GM12878 (cell line): ENCODE results near the gene ZNF124. TPM values are rescaled to one million over a fixed set of nuclear protein-coding genes. Genes with fewer than 3 reads are reported as not detected.

Experiments used
- ATAC-seq: fragments of 200-7000 bp; cut with Tn5 transposase; 3 replicates; pipeline ENCODE4 v1.9.1; 2020; ENCODE audit warnings: mild to moderate bottlenecking, moderate library complexity
- BruUV-seq: library from RNA; stranded (reverse); fragments of 400-500 nt; replicated peaks from 2 replicates; lab custom pipeline; 2021; lab: Mats Ljungman, UMichigan
- CTCF ChIA-PET: fragments of 300-600 bp; sonication (Branson Sonifier 250); formaldehyde crosslinking; extraction: SDS; loops from one replicate; lab custom pipeline; 2021; ENCODE audit warnings: inconsistent platforms; lab: Yijun Ruan, JAX
- POLR2A ChIA-PET: fragments of 350-600 bp; formaldehyde crosslinking; extraction: SDS; loops from one replicate; lab custom pipeline; 2021; ENCODE audit warnings: inconsistent platforms; lab: Charles Lee
- RAD21 ChIA-PET: fragments of 300-600 bp; sonication (Branson Sonifier 250); formaldehyde crosslinking; loops from one replicate; lab custom pipeline; 2023; ENCODE audit warnings: antibody characterized with exemption; ENCODE audit not compliant: unreplicated experiment; lab: Charles Lee
- SMC1A ChIA-PET: fragments of 300-600 bp; sonication (Branson Sonifier 250); formaldehyde crosslinking; loops from one replicate; lab custom pipeline; 2023; ENCODE audit not compliant: unreplicated experiment, uncharacterized antibody; lab: Charles Lee
- DNase-seq: peaks from one replicate; pipeline ENCODE4 v3.0.0-alpha.2; 2011; ENCODE audit warnings: low read depth, low spot score
- FAIRE-seq: peaks from 3 replicates; lab custom pipeline; 2011; peaks lifted over from hg19 to GRCh38; lab: Jason Lieb, UNC
- H2AFZ ChIP-seq: 2 replicates; pipeline ENCODE4 v1.6.0; 2011; ENCODE audit warnings: low read depth, low read length, control low read depth; ENCODE audit not compliant: control insufficient read depth
- H3K27ac ChIP-seq: 2 replicates; pipeline ENCODE4 v1.5.1; 2011; ENCODE audit warnings: control low read depth; ENCODE audit not compliant: control insufficient read depth, insufficient read depth
- H3K27me3 ChIP-seq, 2 experiments: replicated peaks in 1 of 2; 2 replicates each; pipeline versions ENCODE4 v1.6.0 to v1.6.1; 2011; ENCODE audit warnings: low read length in 1 of 2; ENCODE audit not compliant: control insufficient read depth in 2 of 2, insufficient read depth in 2 of 2
- H3K36me3 ChIP-seq, 2 experiments: 2 replicates each; pipeline ENCODE4 v1.5.1; 2011; ENCODE audit warnings: low read length in 1 of 2; ENCODE audit not compliant: control insufficient read depth in 2 of 2, insufficient read depth in 2 of 2
- H3K4me1 ChIP-seq: 2 replicates; pipeline ENCODE4 v1.6.1; 2011; ENCODE audit warnings: mild to moderate bottlenecking, low read length, moderate library complexity, mixed read lengths; ENCODE audit not compliant: control insufficient read depth, insufficient read depth
- H3K4me2 ChIP-seq: 2 replicates; pipeline ENCODE4 v1.6.0; 2011; ENCODE audit warnings: control low read depth; ENCODE audit not compliant: control insufficient read depth, insufficient read depth
- H3K4me3 ChIP-seq: fragments of 200-600 bp; sonication (generic); 2 replicates; pipeline ENCODE4 v1.5.1; 2016
- H3K79me2 ChIP-seq: 2 replicates; pipeline ENCODE4 v1.6.0; 2011; ENCODE audit warnings: low read length; ENCODE audit not compliant: control insufficient read depth, insufficient read depth
- H3K9ac ChIP-seq: 2 replicates; pipeline ENCODE4 v1.8.0; 2011; ENCODE audit warnings: low read length, control low read depth, mixed read lengths; ENCODE audit not compliant: control insufficient read depth, insufficient read depth
- H3K9me3 ChIP-seq: replicated peaks from 3 replicates; pipeline ENCODE4 v1.5.1; 2011; ENCODE audit warnings: mild to moderate bottlenecking, low read length; ENCODE audit not compliant: control insufficient read depth, insufficient read depth
- H4K20me1 ChIP-seq: 2 replicates; pipeline ENCODE4 v1.6.0; 2011; ENCODE audit not compliant: control insufficient read depth, insufficient read depth
- NFYB ChIP-seq: IDR thresholded peaks from 2 replicates; pipeline ENCODE4 v1.6.1; 2011; ENCODE audit warnings: low read depth, mild to moderate bottlenecking, low read length, improper control_type of control experiment, moderate library complexity; ENCODE audit not compliant: insufficient read depth
- SIX5 ChIP-seq: IDR thresholded peaks from 2 replicates; pipeline ENCODE4 v1.6.1; 2011; ENCODE audit warnings: mild to moderate bottlenecking, low read depth, low read length, moderate library complexity; ENCODE audit not compliant: severe bottlenecking
- YY1 ChIP-seq: IDR thresholded peaks from 2 replicates; pipeline ENCODE4 v1.6.1; 2011; ENCODE audit warnings: low read depth, mild to moderate bottlenecking, low read length
- ZBED1 ChIP-seq: IDR thresholded peaks from 2 replicates; pipeline ENCODE4 v1.6.1; 2016; ENCODE audit warnings: borderline replicate concordance
- WGBS: methylation state at CpG from one replicate; pipeline ENCODE4 v1.1.6; 2016; ENCODE audit warnings: low lambda C conversion rate; ENCODE audit not compliant: insufficient replicate concordance, insufficient coverage; ENCODE audit errors: missing lambda C conversion rate; 5-methylcytosine and 5-hydroxymethylcytosine counted together
- in situ Hi-C: fragments of 300-500 bp; cut with MboI; formaldehyde crosslinking; loops from 9 replicates; pipeline ENCODE4 v1.14.3; 2018; ENCODE audit warnings: mixed read lengths
- intact Hi-C: fragments of 100-400 bp; cut with micrococcal nuclease; formaldehyde crosslinking; loops from one replicate; pipeline ENCODE4 v1.14.2; 2022; ENCODE audit not compliant: unreplicated experiment
- polyA plus RNA-seq, 11 experiments: library from polyadenylated mRNA; depleted of rRNA in 4 of 11; unstranded in 6 of 11; stranded (reverse) in 5 of 11; fragments of >200 nt; fragmentation: Nextera tagmentation in 4 of 11; fragmentation: Illumina TruSeq in 1 of 11; extraction: Ambion mirVana in 4 of 11; extraction: Trizol in 1 of 11; gene quantifications; 1 replicate in 1 of 11; 2 replicates in 10 of 11; pipeline versions ENCODE4 v1.2.1 to v1.2.3, GENCODE V29; 2011 to 2016; ENCODE audit warnings: inconsistent platforms in 2 of 11, missing spikeins in 2 of 11, low read depth in 1 of 11
- total RNA-seq, 4 experiments: library from RNA; depleted of rRNA in 3 of 4; stranded (reverse); fragments of >200 nt in 3 of 4; fragmentation: Illumina TruSeq in 1 of 4; extraction: Trizol in 1 of 4; gene quantifications; 2 replicates each; pipeline versions ENCODE4 v1.2.1 to v1.2.3, GENCODE V29; 2013 to 2021
- TF ChIP-seq, protein P1 (sequence below): fragments of 450-650 bp; IDR thresholded peaks from 2 replicates; pipeline ENCODE4 v1.6.1; 2016; ENCODE audit warnings: mild to moderate bottlenecking, moderate library complexity, borderline replicate concordance

ZNF124 gene
- total and polyA plus RNA-seq, 10 of the 15 experiments (the other 5 are each of a cell fraction or from before 2014, with no cell fraction given), result 6.8 to 37.5 (median 12.5) TPM

- H3K27me3 ChIP-seq, result no peaks in the 10 kb centered on the region
- H2AFZ ChIP-seq, result no peak overlapping the region
- no peaks in the 10 kb centered on the region for H3K4me1 ChIP-seq
- CTCF ChIA-PET, result interaction anchor here (0.5 kb wide), 1 partner anchor 246 kb away, joined by 3 read pairs; no protein-coding TSS in a partner anchor
- no peak overlapping the region for H3K4me2 ChIP-seq
- SMC1A ChIA-PET, result interaction anchor here (1.0 kb wide), 1 partner anchor 12 kb away, joined by 3 read pairs; no protein-coding TSS in a partner anchor
- no peaks in the 10 kb centered on the region for H3K79me2 ChIP-seq
- H3K9me3 ChIP-seq, result peaks cover 20% of the 10 kb centered on the region
- POLR2A ChIA-PET, result interaction anchor here (0.5 kb wide), 1 partner anchor 62 kb away, joined by 3 read pairs; no protein-coding TSS in a partner anchor
- RAD21 ChIA-PET, result no interaction called here
- BruUV-seq, result no TSS peak
- no peak for TF ChIP-seq ZBED1
- no peak for TF ChIP-seq YY1
- no peak for TF ChIP-seq NFYB
- TF ChIP-seq, protein P1, sequence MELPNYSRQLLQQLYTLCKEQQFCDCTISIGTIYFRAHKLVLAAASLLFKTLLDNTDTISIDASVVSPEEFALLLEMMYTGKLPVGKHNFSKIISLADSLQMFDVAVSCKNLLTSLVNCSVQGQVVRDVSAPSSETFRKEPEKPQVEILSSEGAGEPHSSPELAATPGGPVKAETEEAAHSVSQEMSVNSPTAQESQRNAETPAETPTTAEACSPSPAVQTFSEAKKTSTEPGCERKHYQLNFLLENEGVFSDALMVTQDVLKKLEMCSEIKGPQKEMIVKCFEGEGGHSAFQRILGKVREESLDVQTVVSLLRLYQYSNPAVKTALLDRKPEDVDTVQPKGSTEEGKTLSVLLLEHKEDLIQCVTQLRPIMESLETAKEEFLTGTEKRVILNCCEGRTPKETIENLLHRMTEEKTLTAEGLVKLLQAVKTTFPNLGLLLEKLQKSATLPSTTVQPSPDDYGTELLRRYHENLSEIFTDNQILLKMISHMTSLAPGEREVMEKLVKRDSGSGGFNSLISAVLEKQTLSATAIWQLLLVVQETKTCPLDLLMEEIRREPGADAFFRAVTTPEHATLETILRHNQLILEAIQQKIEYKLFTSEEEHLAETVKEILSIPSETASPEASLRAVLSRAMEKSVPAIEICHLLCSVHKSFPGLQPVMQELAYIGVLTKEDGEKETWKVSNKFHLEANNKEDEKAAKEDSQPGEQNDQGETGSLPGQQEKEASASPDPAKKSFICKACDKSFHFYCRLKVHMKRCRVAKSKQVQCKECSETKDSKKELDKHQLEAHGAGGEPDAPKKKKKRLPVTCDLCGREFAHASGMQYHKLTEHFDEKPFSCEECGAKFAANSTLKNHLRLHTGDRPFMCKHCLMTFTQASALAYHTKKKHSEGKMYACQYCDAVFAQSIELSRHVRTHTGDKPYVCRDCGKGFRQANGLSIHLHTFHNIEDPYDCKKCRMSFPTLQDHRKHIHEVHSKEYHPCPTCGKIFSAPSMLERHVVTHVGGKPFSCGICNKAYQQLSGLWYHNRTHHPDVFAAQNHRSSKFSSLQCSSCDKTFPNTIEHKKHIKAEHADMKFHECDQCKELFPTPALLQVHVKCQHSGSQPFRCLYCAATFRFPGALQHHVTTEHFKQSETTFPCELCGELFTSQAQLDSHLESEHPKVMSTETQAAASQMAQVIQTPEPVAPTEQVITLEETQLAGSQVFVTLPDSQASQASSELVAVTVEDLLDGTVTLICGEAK, result no peak
- no peak for TF ChIP-seq SIX5
- peaks cover 0 to 4% of the 10 kb centered on the region in 2 experiments; a peak in 1 of 4 replicates for H3K36me3 ChIP-seq
- in situ Hi-C loops, result no loop called here
- intact Hi-C loops, result no loop called here
- FAIRE-seq, result no peak
- no peaks in the 10 kb centered on the region for H4K20me1 ChIP-seq
- 72% methylated on average over 4 of the region's 4 CpGs for whole genome bisulfite sequencing
- no peak for ATAC-seq
- no peak overlapping the region for H3K27ac ChIP-seq
- no peak overlapping the region for H3K4me3 ChIP-seq
- DNase-seq, result no peak
- H3K9ac ChIP-seq, result no peak overlapping the region
These were observed 13.8 kb upstream of the ZNF124 start for GRCh38 chr1:247185667-247186066.
